GM12878 (cell line): ENCODE data around the gene ARHGAP6. TPM values are rescaled to one million over a fixed set of nuclear protein-coding genes. Genes with fewer than 3 reads are reported as not detected.

Experiments used
- ATAC-seq: fragments of 200-7000 bp; cut with Tn5 transposase; 3 replicates; pipeline ENCODE4 v1.9.1; 2020; ENCODE audit warnings: mild to moderate bottlenecking, moderate library complexity
- BruUV-seq: library from RNA; stranded (reverse); fragments of 400-500 nt; replicated peaks from 2 replicates; lab custom pipeline; 2021; lab: Mats Ljungman, UMichigan
- CTCF ChIA-PET: fragments of 300-600 bp; sonication (Branson Sonifier 250); formaldehyde crosslinking; extraction: SDS; loops from one replicate; lab custom pipeline; 2021; ENCODE audit warnings: inconsistent platforms; lab: Yijun Ruan, JAX
- POLR2A ChIA-PET: fragments of 350-600 bp; formaldehyde crosslinking; extraction: SDS; loops from one replicate; lab custom pipeline; 2021; ENCODE audit warnings: inconsistent platforms; lab: Charles Lee
- RAD21 ChIA-PET: fragments of 300-600 bp; sonication (Branson Sonifier 250); formaldehyde crosslinking; loops from one replicate; lab custom pipeline; 2023; ENCODE audit warnings: antibody characterized with exemption; ENCODE audit not compliant: unreplicated experiment; lab: Charles Lee
- SMC1A ChIA-PET: fragments of 300-600 bp; sonication (Branson Sonifier 250); formaldehyde crosslinking; loops from one replicate; lab custom pipeline; 2023; ENCODE audit not compliant: unreplicated experiment, uncharacterized antibody; lab: Charles Lee
- DNase-seq: peaks from one replicate; pipeline ENCODE4 v3.0.0-alpha.2; 2011; ENCODE audit warnings: low read depth, low spot score
- FAIRE-seq: peaks from 3 replicates; lab custom pipeline; 2011; peaks lifted over from hg19 to GRCh38; lab: Jason Lieb, UNC
- H2AFZ ChIP-seq: 2 replicates; pipeline ENCODE4 v1.6.0; 2011; ENCODE audit warnings: low read depth, low read length, control low read depth; ENCODE audit not compliant: control insufficient read depth
- H3K27ac ChIP-seq: 2 replicates; pipeline ENCODE4 v1.5.1; 2011; ENCODE audit warnings: control low read depth; ENCODE audit not compliant: control insufficient read depth, insufficient read depth
- H3K27me3 ChIP-seq, 2 experiments: replicated peaks in 1 of 2; 2 replicates each; pipeline versions ENCODE4 v1.6.0 to v1.6.1; 2011; ENCODE audit warnings: low read length in 1 of 2; ENCODE audit not compliant: control insufficient read depth in 2 of 2, insufficient read depth in 2 of 2
- H3K36me3 ChIP-seq, 2 experiments: 2 replicates each; pipeline ENCODE4 v1.5.1; 2011; ENCODE audit warnings: low read length in 1 of 2; ENCODE audit not compliant: control insufficient read depth in 2 of 2, insufficient read depth in 2 of 2
- H3K4me1 ChIP-seq: 2 replicates; pipeline ENCODE4 v1.6.1; 2011; ENCODE audit warnings: mild to moderate bottlenecking, low read length, moderate library complexity, mixed read lengths; ENCODE audit not compliant: control insufficient read depth, insufficient read depth
- H3K4me2 ChIP-seq: 2 replicates; pipeline ENCODE4 v1.6.0; 2011; ENCODE audit warnings: control low read depth; ENCODE audit not compliant: control insufficient read depth, insufficient read depth
- H3K4me3 ChIP-seq: fragments of 200-600 bp; sonication (generic); 2 replicates; pipeline ENCODE4 v1.5.1; 2016
- H3K79me2 ChIP-seq: 2 replicates; pipeline ENCODE4 v1.6.0; 2011; ENCODE audit warnings: low read length; ENCODE audit not compliant: control insufficient read depth, insufficient read depth
- H3K9ac ChIP-seq: 2 replicates; pipeline ENCODE4 v1.8.0; 2011; ENCODE audit warnings: low read length, control low read depth, mixed read lengths; ENCODE audit not compliant: control insufficient read depth, insufficient read depth
- H3K9me3 ChIP-seq: replicated peaks from 3 replicates; pipeline ENCODE4 v1.5.1; 2011; ENCODE audit warnings: mild to moderate bottlenecking, low read length; ENCODE audit not compliant: control insufficient read depth, insufficient read depth
- H4K20me1 ChIP-seq: 2 replicates; pipeline ENCODE4 v1.6.0; 2011; ENCODE audit not compliant: control insufficient read depth, insufficient read depth
- BRCA1 ChIP-seq: IDR thresholded peaks from 2 replicates; pipeline ENCODE4 v1.6.1; 2011; ENCODE audit warnings: low read depth, low read length, improper control_type of control experiment
- CEBPB ChIP-seq, 2 experiments: fragments of 150-350 bp in 1 of 2; IDR thresholded peaks; 2 replicates each; pipeline ENCODE4 v1.6.1; 2012 to 2014; ENCODE audit warnings: low read depth in 2 of 2, low read length in 2 of 2, borderline replicate concordance in 1 of 2, inconsistent platforms in 1 of 2
- CUX1 ChIP-seq: IDR thresholded peaks from 2 replicates; pipeline ENCODE4 v1.6.1; 2012; ENCODE audit warnings: improper control_type of control experiment, low read depth, low read length; ENCODE audit not compliant: insufficient replicate concordance
- IRF4 ChIP-seq: IDR thresholded peaks from 2 replicates; pipeline ENCODE4 v1.6.1; 2011; ENCODE audit warnings: low read depth, low read length
- JUNB ChIP-seq: IDR thresholded peaks from 2 replicates; pipeline ENCODE4 v1.6.1; 2016; ENCODE audit warnings: antibody characterized with exemption, mild to moderate bottlenecking
- KAT2A ChIP-seq: conservative IDR thresholded peaks from 2 replicates; pipeline ENCODE4 v1.6.1; 2011; ENCODE audit warnings: low read depth, low read length; ENCODE audit not compliant: control insufficient read depth
- MXI1 ChIP-seq: fragments of 150-350 bp; IDR thresholded peaks from 2 replicates; pipeline ENCODE4 v1.6.1; 2011; ENCODE audit warnings: low read depth, mild to moderate bottlenecking, inconsistent platforms, low read length, improper control_type of control experiment
- NFIC ChIP-seq: IDR thresholded peaks from 2 replicates; pipeline ENCODE4 v1.6.1; 2012; ENCODE audit warnings: low read depth, mild to moderate bottlenecking, inconsistent platforms, low read length, moderate library complexity
- RFX5 ChIP-seq: IDR thresholded peaks from 2 replicates; pipeline ENCODE4 v1.6.1; 2011; ENCODE audit warnings: low read depth, low read length, improper control_type of control experiment
- TCF7 ChIP-seq: IDR thresholded peaks from 2 replicates; pipeline ENCODE4 v1.6.1; 2014; ENCODE audit warnings: antibody characterized with exemption, borderline replicate concordance
- ZNF384 ChIP-seq: IDR thresholded peaks from 2 replicates; pipeline ENCODE4 v1.6.1; 2012; ENCODE audit warnings: low read depth, mild to moderate bottlenecking, low read length, improper control_type of control experiment, borderline replicate concordance
- WGBS: methylation state at CpG from one replicate; pipeline ENCODE4 v1.1.6; 2016; ENCODE audit warnings: low lambda C conversion rate; ENCODE audit not compliant: insufficient replicate concordance, insufficient coverage; ENCODE audit errors: missing lambda C conversion rate; 5-methylcytosine and 5-hydroxymethylcytosine counted together
- in situ Hi-C: fragments of 300-500 bp; cut with MboI; formaldehyde crosslinking; loops from 9 replicates; pipeline ENCODE4 v1.14.3; 2018; ENCODE audit warnings: mixed read lengths
- intact Hi-C: fragments of 100-400 bp; cut with micrococcal nuclease; formaldehyde crosslinking; loops from one replicate; pipeline ENCODE4 v1.14.2; 2022; ENCODE audit not compliant: unreplicated experiment
- polyA plus RNA-seq, 11 experiments: library from polyadenylated mRNA; depleted of rRNA in 4 of 11; unstranded in 6 of 11; stranded (reverse) in 5 of 11; fragments of >200 nt; fragmentation: Nextera tagmentation in 4 of 11; fragmentation: Illumina TruSeq in 1 of 11; extraction: Ambion mirVana in 4 of 11; extraction: Trizol in 1 of 11; gene quantifications; 1 replicate in 1 of 11; 2 replicates in 10 of 11; pipeline versions ENCODE4 v1.2.1 to v1.2.3, GENCODE V29; 2011 to 2016; ENCODE audit warnings: inconsistent platforms in 2 of 11, missing spikeins in 2 of 11, low read depth in 1 of 11
- total RNA-seq, 4 experiments: library from RNA; depleted of rRNA in 3 of 4; stranded (reverse); fragments of >200 nt in 3 of 4; fragmentation: Illumina TruSeq in 1 of 4; extraction: Trizol in 1 of 4; gene quantifications; 2 replicates each; pipeline versions ENCODE4 v1.2.1 to v1.2.3, GENCODE V29; 2013 to 2021
- TF ChIP-seq, protein P1 (sequence below): IDR thresholded peaks from 2 replicates; pipeline ENCODE4 v1.6.1; 2011; ENCODE audit warnings: low read depth, mild to moderate bottlenecking, low read length, moderate library complexity, borderline replicate concordance; ENCODE audit errors: extremely low read depth
- TF ChIP-seq, protein P2 (sequence below): fragments of 450-650 bp; IDR thresholded peaks from 2 replicates; pipeline ENCODE4 v1.6.1; 2017; ENCODE audit warnings: borderline replicate concordance

ARHGAP6 gene
- total and polyA plus RNA-seq, 10 of the 15 experiments (the other 5 are each of a cell fraction or from before 2014, with no cell fraction given), result 0.20 to 1.8 (median 0.76) TPM

GRCh38 chrX:11269006-11269405 is 396.7 kb downstream of the ARHGAP6 start:
- DNase-seq (no peak), FAIRE-seq (no peak), ATAC-seq (no peak)
- Histone ChIP-seq H4K20me1 (no peaks in the 10 kb centered on the region), H3K9me3 (no peaks in the 10 kb centered on the region), H3K4me2 (no peak overlapping the region), H3K27me3 (no peaks in the 10 kb centered on the region; a peak in 1 of 4 replicates), H3K36me3 (no peaks in the 10 kb centered on the region), H3K4me1 (no peaks in the 10 kb centered on the region), H3K27ac (no peak overlapping the region), H2AFZ (no peak overlapping the region), H3K4me3 (no peak overlapping the region), H3K79me2 (no peaks in the 10 kb centered on the region), H3K9ac (no peak overlapping the region)
- 42% methylated on average over 3 of the region's 3 CpGs for WGBS
- ChIA-PET RAD21 (no interaction called here), SMC1A (interaction anchor here (0.8 kb wide), 1 partner anchor 10 kb away, joined by 3 read pairs; no protein-coding TSS in a partner anchor), CTCF (no interaction called here), POLR2A (no interaction called here)
- BruUV-seq, result no TSS peak
- intact Hi-C loops, result loop anchor here (5.0 kb wide), 1 partner anchor 173 kb away; no protein-coding TSS in a partner anchor
- TF ChIP-seq BRCA1 (no peak), IRF4 (no peak), MXI1 (no peak), KAT2A (no peak), TCF7 (no peak), JUNB (no peak), ZNF384 (no peak), CEBPB (IDR thresholded peaks at IDR 0.05; ENCODE audit: borderline replicate concordance in 1 of 2, low read depth in 2 of 2, low read length in 2 of 2) (no peak), RFX5 (no peak), NFIC (no peak), CUX1 (no peak)
- TF ChIP-seq, protein P1, sequence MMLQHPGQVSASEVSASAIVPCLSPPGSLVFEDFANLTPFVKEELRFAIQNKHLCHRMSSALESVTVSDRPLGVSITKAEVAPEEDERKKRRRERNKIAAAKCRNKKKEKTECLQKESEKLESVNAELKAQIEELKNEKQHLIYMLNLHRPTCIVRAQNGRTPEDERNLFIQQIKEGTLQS, result no peak
- TF ChIP-seq, protein P2, sequence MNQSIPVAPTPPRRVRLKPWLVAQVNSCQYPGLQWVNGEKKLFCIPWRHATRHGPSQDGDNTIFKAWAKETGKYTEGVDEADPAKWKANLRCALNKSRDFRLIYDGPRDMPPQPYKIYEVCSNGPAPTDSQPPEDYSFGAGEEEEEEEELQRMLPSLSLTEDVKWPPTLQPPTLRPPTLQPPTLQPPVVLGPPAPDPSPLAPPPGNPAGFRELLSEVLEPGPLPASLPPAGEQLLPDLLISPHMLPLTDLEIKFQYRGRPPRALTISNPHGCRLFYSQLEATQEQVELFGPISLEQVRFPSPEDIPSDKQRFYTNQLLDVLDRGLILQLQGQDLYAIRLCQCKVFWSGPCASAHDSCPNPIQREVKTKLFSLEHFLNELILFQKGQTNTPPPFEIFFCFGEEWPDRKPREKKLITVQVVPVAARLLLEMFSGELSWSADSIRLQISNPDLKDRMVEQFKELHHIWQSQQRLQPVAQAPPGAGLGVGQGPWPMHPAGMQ, result no peak
- in situ Hi-C loops, result no loop called here
